GM23338 (cell line): Measurements from ENCODE around the gene SMG7. TPM values are rescaled to one million over a fixed set of nuclear protein-coding genes. Genes with fewer than 3 reads are reported as not detected.

ENCODE experiments used
- ATAC-seq: fragments of 200-7000 bp; cut with Tn5 transposase; 3 replicates; pipeline ENCODE4 v1.9.1; 2020
- DNase-seq: peaks from one replicate; pipeline ENCODE4 v3.0.0-alpha.2; 2015; ENCODE audit warnings: low spot score
- H2AFZ ChIP-seq: fragments of 200-600 bp; sonication (generic); 2 replicates; pipeline ENCODE4 v1.8.0; 2016; ENCODE audit warnings: antibody characterized with exemption, mild to moderate bottlenecking, moderate library complexity
- H3F3A ChIP-seq: fragments of 200-600 bp; sonication (generic); replicated peaks from 2 replicates; pipeline ENCODE4 v1.8.0; 2017; ENCODE audit warnings: antibody characterized with exemption, mixed run types, low read depth
- H3K27ac ChIP-seq: fragments of 200-600 bp; sonication (generic); 2 replicates; pipeline ENCODE4 v1.6.1; 2016; ENCODE audit warnings: low read depth
- H3K27me3 ChIP-seq: fragments of 200-600 bp; sonication (generic); 2 replicates; pipeline ENCODE4 v1.8.0; 2016; ENCODE audit warnings: mild to moderate bottlenecking, mixed run types, moderate library complexity; ENCODE audit not compliant: insufficient read depth
- H3K36me3 ChIP-seq: fragments of 200-600 bp; sonication (generic); 2 replicates; pipeline ENCODE4 v1.8.0; 2016; ENCODE audit warnings: mild to moderate bottlenecking; ENCODE audit not compliant: insufficient read depth
- H3K4me1 ChIP-seq: fragments of 200-600 bp; sonication (generic); 2 replicates; pipeline ENCODE4 v1.8.0; 2016; ENCODE audit warnings: mild to moderate bottlenecking, moderate library complexity; ENCODE audit not compliant: insufficient read depth
- H3K4me2 ChIP-seq: fragments of 200-600 bp; sonication (generic); 2 replicates; pipeline ENCODE4 v1.7.1; 2017; ENCODE audit warnings: mixed run types
- H3K4me3 ChIP-seq: fragments of 200-600 bp; sonication (generic); 2 replicates; pipeline ENCODE4 v1.6.1; 2016; ENCODE audit warnings: mixed run types
- H3K79me2 ChIP-seq: fragments of 200-600 bp; sonication (generic); replicated peaks from 2 replicates; pipeline ENCODE4 v1.8.0; 2017; ENCODE audit warnings: mild to moderate bottlenecking; ENCODE audit not compliant: insufficient read depth
- H3K9me2 ChIP-seq: fragments of 200-600 bp; sonication (generic); 2 replicates; pipeline ENCODE4 v1.8.0; 2017; ENCODE audit not compliant: insufficient read depth
- H4K20me1 ChIP-seq: fragments of 200-600 bp; sonication (generic); replicated peaks from 2 replicates; pipeline ENCODE4 v1.8.0; 2017; ENCODE audit warnings: mild to moderate bottlenecking; ENCODE audit not compliant: insufficient read depth
- H3K27ac Mint-ChIP-seq: 2 replicates; pipeline ENCODE4 v1.8.0; 2020; ENCODE audit warnings: inconsistent platforms, mild to moderate bottlenecking, moderate library complexity, mixed read lengths
- H3K27me3 Mint-ChIP-seq: 3 replicates; pipeline ENCODE4 v1.8.0; 2022; ENCODE audit warnings: low read depth, mild to moderate bottlenecking, moderate library complexity, mixed read lengths, inconsistent platforms; ENCODE audit not compliant: insufficient read depth, poor library complexity
- H3K36me3 Mint-ChIP-seq: 3 replicates; pipeline ENCODE4 v1.8.0; 2021; ENCODE audit warnings: low read depth, mild to moderate bottlenecking, inconsistent platforms, moderate library complexity, mixed read lengths
- H3K4me1 Mint-ChIP-seq: 3 replicates; pipeline ENCODE4 v1.8.0; 2020; ENCODE audit warnings: mild to moderate bottlenecking, inconsistent platforms, mixed read lengths
- H3K4me3 Mint-ChIP-seq: 3 replicates; pipeline ENCODE4 v1.8.0; 2021; ENCODE audit warnings: moderate library complexity, mild to moderate bottlenecking, inconsistent platforms, mixed read lengths
- H3K9me3 Mint-ChIP-seq: 3 replicates; pipeline ENCODE4 v1.8.0; 2020; ENCODE audit warnings: moderate library complexity, mild to moderate bottlenecking, inconsistent platforms, mixed read lengths
- ZNF114 ChIP-seq: fragments of 250-450 bp; sonication (Bioruptor Pico); IDR thresholded peaks from 2 replicates; pipeline ENCODE4 v1.5.0; 2020; ENCODE audit warnings: mild to moderate bottlenecking, moderate library complexity
- polyA plus RNA-seq: library from polyadenylated mRNA; unstranded; fragments of >200 nt; fragmentation: Nextera tagmentation; extraction: Ambion mirVana; gene quantifications from 2 replicates; pipeline ENCODE4 v1.2.1, GENCODE V29; 2016
- total RNA-seq: library from RNA; depleted of rRNA; stranded (reverse); fragments of >200 nt; shearing (Covaris generic); gene quantifications from 2 replicates; pipeline ENCODE4 v1.2.3, GENCODE V29; 2014
- TF ChIP-seq, protein P1 (sequence below): fragments of 250-450 bp; sonication (Bioruptor Pico); IDR thresholded peaks from 2 replicates; pipeline ENCODE4 v1.5.0; 2020; ENCODE audit warnings: mild to moderate bottlenecking, moderate library complexity
- TF ChIP-seq, protein P2 (sequence below): IDR thresholded peaks from one replicate; pipeline ENCODE4 v1.6.1; 2018; ENCODE audit warnings: antibody characterized with exemption; ENCODE audit not compliant: unreplicated experiment
- TF ChIP-seq, protein P3 (sequence below): IDR thresholded peaks from 2 replicates; pipeline ENCODE4 v1.6.1; 2016; ENCODE audit warnings: antibody characterized with exemption

SMG7 gene
- total and polyA plus RNA-seq, 2 experiments from 2014 or later, result 33.0 to 79.4 TPM

DNA sequence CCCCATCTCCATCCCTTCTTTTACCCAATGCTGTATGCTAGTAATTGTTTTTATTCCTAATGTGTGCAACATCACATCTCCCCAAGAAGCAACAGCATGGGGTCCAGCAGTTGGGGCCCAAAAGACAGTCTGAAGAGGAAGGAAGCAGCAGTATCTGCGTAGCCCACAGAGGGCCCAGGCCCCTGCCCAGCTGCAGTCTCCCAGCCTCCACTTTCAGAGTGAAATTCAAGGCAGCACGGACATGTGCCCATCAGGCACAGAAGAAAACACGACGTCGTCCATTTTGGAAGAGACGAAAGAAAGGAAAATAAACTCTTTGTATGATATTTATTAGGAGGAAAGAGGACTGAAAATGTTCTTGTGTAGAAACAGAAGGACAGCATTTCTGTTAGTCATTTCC lies 80.6 kb downstream of the SMG7 start (continued):
- TF ChIP-seq, protein P1, sequence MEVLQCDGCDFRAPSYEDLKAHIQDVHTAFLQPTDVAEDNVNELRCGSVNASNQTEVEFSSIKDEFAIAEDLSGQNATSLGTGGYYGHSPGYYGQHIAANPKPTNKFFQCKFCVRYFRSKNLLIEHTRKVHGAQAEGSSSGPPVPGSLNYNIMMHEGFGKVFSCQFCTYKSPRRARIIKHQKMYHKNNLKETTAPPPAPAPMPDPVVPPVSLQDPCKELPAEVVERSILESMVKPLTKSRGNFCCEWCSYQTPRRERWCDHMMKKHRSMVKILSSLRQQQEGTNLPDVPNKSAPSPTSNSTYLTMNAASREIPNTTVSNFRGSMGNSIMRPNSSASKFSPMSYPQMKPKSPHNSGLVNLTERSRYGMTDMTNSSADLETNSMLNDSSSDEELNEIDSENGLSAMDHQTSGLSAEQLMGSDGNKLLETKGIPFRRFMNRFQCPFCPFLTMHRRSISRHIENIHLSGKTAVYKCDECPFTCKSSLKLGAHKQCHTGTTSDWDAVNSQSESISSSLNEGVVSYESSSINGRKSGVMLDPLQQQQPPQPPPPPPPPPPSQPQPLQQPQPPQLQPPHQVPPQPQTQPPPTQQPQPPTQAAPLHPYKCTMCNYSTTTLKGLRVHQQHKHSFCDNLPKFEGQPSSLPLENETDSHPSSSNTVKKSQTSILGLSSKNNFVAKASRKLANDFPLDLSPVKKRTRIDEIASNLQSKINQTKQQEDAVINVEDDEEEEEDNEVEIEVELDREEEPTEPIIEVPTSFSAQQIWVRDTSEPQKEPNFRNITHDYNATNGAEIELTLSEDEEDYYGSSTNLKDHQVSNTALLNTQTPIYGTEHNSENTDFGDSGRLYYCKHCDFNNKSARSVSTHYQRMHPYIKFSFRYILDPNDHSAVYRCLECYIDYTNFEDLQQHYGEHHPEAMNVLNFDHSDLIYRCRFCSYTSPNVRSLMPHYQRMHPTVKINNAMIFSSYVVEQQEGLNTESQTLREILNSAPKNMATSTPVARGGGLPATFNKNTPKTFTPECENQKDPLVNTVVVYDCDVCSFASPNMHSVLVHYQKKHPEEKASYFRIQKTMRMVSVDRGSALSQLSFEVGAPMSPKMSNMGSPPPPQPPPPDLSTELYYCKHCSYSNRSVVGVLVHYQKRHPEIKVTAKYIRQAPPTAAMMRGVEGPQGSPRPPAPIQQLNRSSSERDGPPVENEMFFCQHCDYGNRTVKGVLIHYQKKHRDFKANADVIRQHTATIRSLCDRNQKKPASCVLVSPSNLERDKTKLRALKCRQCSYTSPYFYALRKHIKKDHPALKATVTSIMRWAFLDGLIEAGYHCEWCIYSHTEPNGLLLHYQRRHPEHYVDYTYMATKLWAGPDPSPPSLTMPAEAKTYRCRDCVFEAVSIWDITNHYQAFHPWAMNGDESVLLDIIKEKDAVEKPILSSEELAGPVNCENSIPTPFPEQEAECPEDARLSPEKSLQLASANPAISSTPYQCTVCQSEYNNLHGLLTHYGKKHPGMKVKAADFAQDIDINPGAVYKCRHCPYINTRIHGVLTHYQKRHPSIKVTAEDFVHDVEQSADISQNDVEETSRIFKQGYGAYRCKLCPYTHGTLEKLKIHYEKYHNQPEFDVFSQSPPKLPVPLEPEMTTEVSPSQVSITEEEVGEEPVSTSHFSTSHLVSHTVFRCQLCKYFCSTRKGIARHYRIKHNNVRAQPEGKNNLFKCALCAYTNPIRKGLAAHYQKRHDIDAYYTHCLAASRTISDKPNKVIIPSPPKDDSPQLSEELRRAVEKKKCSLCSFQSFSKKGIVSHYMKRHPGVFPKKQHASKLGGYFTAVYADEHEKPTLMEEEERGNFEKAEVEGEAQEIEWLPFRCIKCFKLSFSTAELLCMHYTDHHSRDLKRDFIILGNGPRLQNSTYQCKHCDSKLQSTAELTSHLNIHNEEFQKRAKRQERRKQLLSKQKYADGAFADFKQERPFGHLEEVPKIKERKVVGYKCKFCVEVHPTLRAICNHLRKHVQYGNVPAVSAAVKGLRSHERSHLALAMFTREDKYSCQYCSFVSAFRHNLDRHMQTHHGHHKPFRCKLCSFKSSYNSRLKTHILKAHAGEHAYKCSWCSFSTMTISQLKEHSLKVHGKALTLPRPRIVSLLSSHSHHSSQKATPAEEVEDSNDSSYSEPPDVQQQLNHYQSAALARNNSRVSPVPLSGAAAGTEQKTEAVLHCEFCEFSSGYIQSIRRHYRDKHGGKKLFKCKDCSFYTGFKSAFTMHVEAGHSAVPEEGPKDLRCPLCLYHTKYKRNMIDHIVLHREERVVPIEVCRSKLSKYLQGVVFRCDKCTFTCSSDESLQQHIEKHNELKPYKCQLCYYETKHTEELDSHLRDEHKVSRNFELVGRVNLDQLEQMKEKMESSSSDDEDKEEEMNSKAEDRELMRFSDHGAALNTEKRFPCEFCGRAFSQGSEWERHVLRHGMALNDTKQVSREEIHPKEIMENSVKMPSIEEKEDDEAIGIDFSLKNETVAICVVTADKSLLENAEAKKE (CRISPR knock-in tag), result no peak
- TF ChIP-seq, protein P2, sequence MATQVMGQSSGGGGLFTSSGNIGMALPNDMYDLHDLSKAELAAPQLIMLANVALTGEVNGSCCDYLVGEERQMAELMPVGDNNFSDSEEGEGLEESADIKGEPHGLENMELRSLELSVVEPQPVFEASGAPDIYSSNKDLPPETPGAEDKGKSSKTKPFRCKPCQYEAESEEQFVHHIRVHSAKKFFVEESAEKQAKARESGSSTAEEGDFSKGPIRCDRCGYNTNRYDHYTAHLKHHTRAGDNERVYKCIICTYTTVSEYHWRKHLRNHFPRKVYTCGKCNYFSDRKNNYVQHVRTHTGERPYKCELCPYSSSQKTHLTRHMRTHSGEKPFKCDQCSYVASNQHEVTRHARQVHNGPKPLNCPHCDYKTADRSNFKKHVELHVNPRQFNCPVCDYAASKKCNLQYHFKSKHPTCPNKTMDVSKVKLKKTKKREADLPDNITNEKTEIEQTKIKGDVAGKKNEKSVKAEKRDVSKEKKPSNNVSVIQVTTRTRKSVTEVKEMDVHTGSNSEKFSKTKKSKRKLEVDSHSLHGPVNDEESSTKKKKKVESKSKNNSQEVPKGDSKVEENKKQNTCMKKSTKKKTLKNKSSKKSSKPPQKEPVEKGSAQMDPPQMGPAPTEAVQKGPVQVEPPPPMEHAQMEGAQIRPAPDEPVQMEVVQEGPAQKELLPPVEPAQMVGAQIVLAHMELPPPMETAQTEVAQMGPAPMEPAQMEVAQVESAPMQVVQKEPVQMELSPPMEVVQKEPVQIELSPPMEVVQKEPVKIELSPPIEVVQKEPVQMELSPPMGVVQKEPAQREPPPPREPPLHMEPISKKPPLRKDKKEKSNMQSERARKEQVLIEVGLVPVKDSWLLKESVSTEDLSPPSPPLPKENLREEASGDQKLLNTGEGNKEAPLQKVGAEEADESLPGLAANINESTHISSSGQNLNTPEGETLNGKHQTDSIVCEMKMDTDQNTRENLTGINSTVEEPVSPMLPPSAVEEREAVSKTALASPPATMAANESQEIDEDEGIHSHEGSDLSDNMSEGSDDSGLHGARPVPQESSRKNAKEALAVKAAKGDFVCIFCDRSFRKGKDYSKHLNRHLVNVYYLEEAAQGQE, result no peak

DNA sequence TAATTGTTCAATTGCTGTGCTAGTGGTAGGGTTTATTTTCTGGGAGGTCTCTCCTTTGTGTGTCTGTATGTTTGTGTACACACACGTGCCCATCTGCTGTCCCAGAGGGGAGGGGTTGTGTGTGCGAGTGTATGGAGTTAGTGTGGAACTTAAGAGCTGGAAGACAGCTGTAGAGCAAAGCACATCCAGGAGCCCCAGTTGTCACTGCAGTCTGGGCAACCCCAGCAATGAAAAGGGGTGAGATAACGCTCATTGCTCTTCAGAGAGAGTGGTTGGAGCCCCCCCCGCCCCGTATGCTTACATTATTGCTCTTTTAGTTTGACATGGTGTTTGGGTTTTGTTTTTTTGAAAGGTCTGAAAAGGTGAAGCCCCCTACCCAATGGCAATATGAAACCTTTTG lies 81.0 kb downstream of the SMG7 start:
- Mint-ChIP-seq H3K27ac (peak overlapping the region; percentile 48; the same call in 1 of the 2 replicates), H3K4me3 (no peak overlapping the region), H3K4me1 (peaks cover 5% of the 10 kb centered on the region; the same call in 1 of the 3 replicates), H3K36me3 (peaks cover 44% of the 10 kb centered on the region), H3K27me3 (peaks cover 4% of the 10 kb centered on the region), H3K9me3 (no peaks in the 10 kb centered on the region)
- ATAC-seq (no peak), DNase-seq (no peak)
- Histone ChIP-seq H4K20me1 (no peaks in the 10 kb centered on the region; the same call in 1 of the 2 replicates), H3F3A (no peaks in the 10 kb centered on the region; the same call in 1 of the 2 replicates), H3K4me2 (no peak overlapping the region), H3K4me1 (no peaks in the 10 kb centered on the region; the same call in 1 of the 2 replicates), H3K27me3 (no peaks in the 10 kb centered on the region), H3K9me2 (no peaks in the 10 kb centered on the region), H3K79me2 (no peaks in the 10 kb centered on the region), H3K4me3 (no peak overlapping the region), H2AFZ (no peak overlapping the region), H3K27ac (peak overlapping the region; percentile 62; the same call in 1 of the 2 replicates), H3K36me3 (peaks cover 42% of the 10 kb centered on the region)
- no peak for TF ChIP-seq ZNF114 (CRISPR knock-in tag)
- TF ChIP-seq, protein P1 (CRISPR knock-in tag), result no peak
- TF ChIP-seq, protein P3, sequence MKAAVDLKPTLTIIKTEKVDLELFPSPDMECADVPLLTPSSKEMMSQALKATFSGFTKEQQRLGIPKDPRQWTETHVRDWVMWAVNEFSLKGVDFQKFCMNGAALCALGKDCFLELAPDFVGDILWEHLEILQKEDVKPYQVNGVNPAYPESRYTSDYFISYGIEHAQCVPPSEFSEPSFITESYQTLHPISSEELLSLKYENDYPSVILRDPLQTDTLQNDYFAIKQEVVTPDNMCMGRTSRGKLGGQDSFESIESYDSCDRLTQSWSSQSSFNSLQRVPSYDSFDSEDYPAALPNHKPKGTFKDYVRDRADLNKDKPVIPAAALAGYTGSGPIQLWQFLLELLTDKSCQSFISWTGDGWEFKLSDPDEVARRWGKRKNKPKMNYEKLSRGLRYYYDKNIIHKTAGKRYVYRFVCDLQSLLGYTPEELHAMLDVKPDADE, result no peak
